ENCODE results near the gene GNG8.

DNA sequence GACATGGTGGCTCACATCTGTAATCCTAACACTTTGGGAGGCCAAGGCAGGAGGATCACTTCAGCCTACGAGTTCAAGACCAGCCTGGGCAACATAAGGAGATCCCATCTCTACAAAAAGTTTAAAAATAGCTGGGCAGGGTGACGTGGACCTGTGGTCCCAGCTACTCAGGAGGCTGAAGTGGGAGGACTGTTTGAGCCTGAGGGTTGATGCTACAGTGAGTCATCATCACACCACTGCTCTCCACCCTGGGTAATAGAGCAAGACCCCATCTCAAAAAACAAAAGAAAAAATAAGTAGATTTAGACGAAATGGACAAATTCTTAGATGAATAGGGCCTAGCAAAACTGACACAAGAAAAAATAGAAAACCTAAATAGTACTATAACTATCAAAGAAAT lies 10.4 kb upstream of the GNG8 start:
- TF ChIP-seq POLR2AphosphoS5 (IDR thresholded peaks at IDR 0.05) (no peak), CTCF (IDR thresholded peaks at IDR 0.05) (no peak), POLR2A (IDR thresholded peaks at IDR 0.05) (no peak), EP300 (IDR thresholded peaks at IDR 0.05; ENCODE audit: low read depth) (no peak)
